Mononuclear cell (primary cell): ENCODE data around the gene TKFC. TPM values are rescaled to one million over a fixed set of nuclear protein-coding genes. Genes with fewer than 3 reads are reported as not detected.

Experiments used
- H3K27me3 ChIP-seq: 2 replicates; pipeline ENCODE4 v1.6.0; 2011; ENCODE audit warnings: low read length, control low read depth; ENCODE audit not compliant: insufficient read depth
- H3K4me1 ChIP-seq: 2 replicates; pipeline ENCODE4 v1.5.1; 2011; ENCODE audit warnings: mild to moderate bottlenecking, low read length, control low read depth; ENCODE audit not compliant: insufficient read depth
- H3K4me3 ChIP-seq: 2 replicates; pipeline ENCODE4 v1.5.1; 2011; ENCODE audit warnings: mild to moderate bottlenecking, low read length, moderate library complexity
- H3K9me3 ChIP-seq: 2 replicates; pipeline ENCODE4 v1.5.1; 2011; ENCODE audit warnings: low read depth, mild to moderate bottlenecking, control low read depth, low read length
- total RNA-seq: library from RNA; depleted of rRNA; stranded (reverse); fragments of >200 nt; gene quantifications from one replicate; pipeline ENCODE4 v1.2.3, GENCODE V29; 2012

TKFC gene
- total RNA-seq, 1 donor = 18.5 TPM

GRCh38 chr11:61334434-61335354, 1.7 kb downstream of the TKFC start:
- no peak overlapping the region for H3K4me3 ChIP-seq
- H3K9me3 ChIP-seq = no peaks in the 10 kb centered on the region
- H3K27me3 ChIP-seq = no peaks in the 10 kb centered on the region
- H3K4me1 ChIP-seq = peaks cover 33% of the 10 kb centered on the region

- Histone ChIP-seq H3K4me1 (peaks cover 33% of the 10 kb centered on the region), H3K27me3 (no peaks in the 10 kb centered on the region), H3K9me3 (no peaks in the 10 kb centered on the region), H3K4me3 (no peak overlapping the region)
Measured at GRCh38 chr11:61335355-61335710, 2.3 kb downstream of the TKFC start.

DNA sequence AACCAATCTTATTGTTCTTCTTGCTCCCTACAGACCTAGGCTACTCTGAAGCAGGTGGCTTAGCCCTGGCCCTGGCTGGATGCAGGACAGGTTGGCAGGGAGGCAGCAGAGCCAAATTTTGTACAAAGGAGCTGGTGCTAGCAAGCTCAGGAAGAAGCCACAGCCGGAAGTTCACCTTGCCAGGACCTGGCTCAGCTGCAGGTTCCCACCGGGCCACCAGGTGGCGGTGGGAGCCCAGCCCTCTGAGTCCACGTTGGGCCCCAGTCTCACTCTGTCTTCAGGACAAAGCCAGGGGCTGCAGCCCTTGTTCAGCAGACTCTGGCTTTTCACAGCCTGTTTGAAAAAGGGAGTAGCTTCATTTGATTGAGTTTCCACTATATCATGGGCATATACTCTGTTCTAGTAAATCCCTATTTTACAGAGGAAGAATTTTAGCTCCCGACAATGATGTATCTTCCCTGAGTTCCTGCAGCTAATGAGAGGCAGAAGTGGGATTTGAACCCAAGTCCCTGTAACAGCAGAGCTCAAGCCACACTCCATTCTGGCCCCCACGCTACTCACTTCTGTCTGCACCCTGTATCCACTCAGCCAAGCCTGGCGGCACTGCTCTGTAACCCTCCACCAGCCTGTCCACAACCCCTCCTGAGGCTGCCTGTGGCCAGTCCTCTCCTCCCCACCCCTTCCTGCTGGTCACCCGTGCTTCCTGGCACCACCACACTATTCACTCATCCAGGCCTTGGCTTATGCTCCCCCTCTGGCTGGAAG, 3.3 kb downstream of the TKFC start:
- Histone ChIP-seq H3K4me1 (peaks cover 28% of the 10 kb centered on the region), H3K27me3 (no peaks in the 10 kb centered on the region), H3K4me3 (no peak overlapping the region), H3K9me3 (no peaks in the 10 kb centered on the region)

DNA sequence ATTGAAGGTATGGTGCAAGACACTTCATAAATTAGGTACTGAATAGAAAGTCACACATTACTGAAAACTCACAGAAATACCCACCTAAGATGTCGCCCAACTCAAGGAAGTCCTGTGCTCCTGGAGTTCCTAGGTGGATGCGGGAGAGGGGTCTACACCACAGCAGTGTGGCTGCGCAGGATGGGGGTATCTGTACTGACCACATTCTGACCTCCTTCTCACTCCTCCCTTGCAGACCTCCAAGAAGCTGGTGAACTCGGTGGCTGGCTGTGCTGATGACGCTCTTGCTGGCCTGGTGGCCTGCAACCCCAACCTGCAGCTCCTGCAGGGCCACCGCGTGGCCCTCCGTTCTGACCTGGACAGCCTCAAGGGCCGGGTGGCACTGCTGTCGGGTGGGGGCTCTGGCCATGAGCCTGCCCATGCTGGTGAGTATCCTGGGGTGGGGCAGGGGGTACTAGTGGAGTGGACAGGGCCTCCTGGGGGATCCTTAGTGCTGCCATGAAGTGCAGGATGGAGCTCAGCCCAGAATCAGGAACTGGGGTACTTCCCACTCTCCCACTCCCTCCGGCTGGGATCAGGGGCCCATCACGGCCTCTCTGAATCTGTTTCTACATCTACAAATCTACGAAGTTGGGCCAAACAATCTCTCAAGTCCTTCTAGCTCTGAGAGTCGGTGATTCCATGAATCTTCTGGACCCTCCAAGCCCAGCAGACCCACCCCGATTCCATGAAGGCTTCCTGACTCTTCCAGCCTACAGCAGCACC, 4.9 kb downstream of the TKFC start:
- Histone ChIP-seq H3K4me1 (peaks cover 16% of the 10 kb centered on the region), H3K9me3 (no peaks in the 10 kb centered on the region), H3K27me3 (no peaks in the 10 kb centered on the region), H3K4me3 (no peak overlapping the region)

DNA sequence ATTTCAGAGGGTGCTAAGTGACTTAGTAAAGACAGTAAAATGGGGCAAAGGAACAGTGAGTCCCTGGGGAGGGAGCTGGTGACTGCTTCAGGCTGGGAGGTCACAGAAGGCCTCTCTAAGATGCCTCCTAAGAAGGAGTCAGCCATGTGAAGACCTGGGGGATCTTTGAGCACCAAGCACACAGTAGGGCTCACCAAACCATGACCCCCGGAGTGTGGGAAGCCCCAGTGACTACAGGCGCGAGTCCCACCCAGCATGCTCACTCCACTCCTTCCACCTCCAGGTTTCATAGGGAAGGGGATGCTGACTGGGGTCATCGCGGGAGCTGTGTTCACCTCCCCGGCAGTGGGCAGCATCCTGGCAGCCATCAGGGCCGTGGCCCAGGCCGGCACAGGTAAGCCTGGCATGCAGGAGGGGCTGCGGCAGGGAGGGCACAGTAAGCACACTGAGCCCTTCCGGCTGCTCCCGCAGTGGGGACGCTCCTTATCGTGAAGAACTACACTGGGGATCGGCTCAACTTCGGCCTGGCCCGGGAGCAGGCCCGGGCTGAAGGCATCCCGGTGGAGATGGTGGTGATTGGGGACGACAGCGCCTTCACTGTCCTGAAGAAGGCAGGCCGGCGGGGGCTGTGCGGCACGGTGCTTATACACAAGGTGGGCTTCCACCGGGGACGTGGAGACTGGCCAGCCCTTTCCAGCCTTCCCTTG, 5.9 kb downstream of the TKFC start:
- H3K4me1 ChIP-seq = peaks cover 8% of the 10 kb centered on the region

DNA sequence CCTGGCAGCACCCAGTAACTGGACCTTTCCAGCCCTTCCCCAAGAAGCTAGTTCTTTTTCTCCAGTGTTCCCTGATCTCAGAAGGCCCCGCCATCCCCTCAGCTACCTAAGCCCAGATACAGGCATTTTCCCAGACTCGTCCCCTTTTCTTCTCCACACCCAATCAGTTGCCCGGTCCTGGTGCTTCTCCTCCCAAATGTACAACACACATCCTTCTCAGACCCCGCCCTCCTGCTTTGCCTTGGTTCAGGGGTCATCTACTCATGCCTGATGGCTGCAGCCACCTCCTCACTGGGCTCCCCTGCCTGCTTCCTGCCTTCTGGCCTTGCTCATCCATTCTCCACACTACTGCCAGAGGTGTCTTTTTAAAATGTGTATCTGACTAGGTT, 6.5 kb downstream of the TKFC start:
- Histone ChIP-seq H3K27me3 (no peaks in the 10 kb centered on the region), H3K4me1 (peaks cover 6% of the 10 kb centered on the region), H3K9me3 (no peaks in the 10 kb centered on the region), H3K4me3 (no peak overlapping the region)

More for the DNA sequence above, 5.9 kb downstream of the TKFC start:
- H3K4me3 ChIP-seq = no peak overlapping the region
- H3K27me3 ChIP-seq = no peaks in the 10 kb centered on the region
- H3K9me3 ChIP-seq = no peaks in the 10 kb centered on the region

- Histone ChIP-seq H3K9me3 (no peaks in the 10 kb centered on the region), H3K4me3 (no peak overlapping the region), H3K4me1 (peaks cover 5% of the 10 kb centered on the region), H3K27me3 (no peaks in the 10 kb centered on the region)
Measured at GRCh38 chr11:61340979-61341378, 8.0 kb downstream of the TKFC start.

GRCh38 chr11:61341706-61342105, 8.7 kb downstream of the TKFC start:
- no peak overlapping the region for H3K4me3 ChIP-seq
- no peaks in the 10 kb centered on the region for H3K27me3 ChIP-seq
- no peaks in the 10 kb centered on the region for H3K9me3 ChIP-seq
- no peaks in the 10 kb centered on the region for H3K4me1 ChIP-seq

- H3K4me1 ChIP-seq = peaks cover 3% of the 10 kb centered on the region
- H3K9me3 ChIP-seq = no peaks in the 10 kb centered on the region
- no peak overlapping the region for H3K4me3 ChIP-seq
- no peaks in the 10 kb centered on the region for H3K27me3 ChIP-seq
Measured at GRCh38 chr11:61342207-61342803, 9.3 kb downstream of the TKFC start.

- Histone ChIP-seq H3K27me3 (no peaks in the 10 kb centered on the region), H3K4me1 (peaks cover 19% of the 10 kb centered on the region), H3K9me3 (no peaks in the 10 kb centered on the region), H3K4me3 (no peak overlapping the region)
Measured at GRCh38 chr11:61343792-61344745, 11.0 kb downstream of the TKFC start.

GRCh38 chr11:61345170-61345610, 12.2 kb downstream of the TKFC start:
- peaks cover 19% of the 10 kb centered on the region for H3K4me1 ChIP-seq
- no peaks in the 10 kb centered on the region for H3K27me3 ChIP-seq
- no peaks in the 10 kb centered on the region for H3K9me3 ChIP-seq
- no peak overlapping the region for H3K4me3 ChIP-seq

GRCh38 chr11:61345954-61346843, 13.2 kb downstream of the TKFC start:
- no peaks in the 10 kb centered on the region for H3K27me3 ChIP-seq
- no peak overlapping the region for H3K4me3 ChIP-seq
- no peaks in the 10 kb centered on the region for H3K9me3 ChIP-seq
- H3K4me1 ChIP-seq = peaks cover 19% of the 10 kb centered on the region
